Stimulated activated CD8-positive, alpha-beta memory T cell treated with anti-CD3 and anti-CD28 coated beads, Interleukin-7, amount 100 ng/mL, for 1 hour (primary cell): ENCODE results near the gene LRRC7.
"Not testable (repeated sequence)": the region's sequence is repeated elsewhere in the genome, so short reads cannot be mapped to it uniquely, and the experiment has no call there.

Source experiments
- DNase-seq, 2 donors: peaks; one replicate each; pipeline ENCODE4 v3.0.0-alpha.2; 2020; ENCODE audit warnings: low read depth in 2 of 2

The LRRC7 gene

GRCh38 chr1:69697340-69697739, 129.6 kb downstream of the LRRC7 start:
- DNase-seq: no peak

GRCh38 chr1:69700770-69701169, 133.0 kb downstream of the LRRC7 start:
- DNase-seq: no peak

- no peak for DNase-seq
These were observed 134.4 kb downstream of the LRRC7 start for GRCh38 chr1:69702085-69702484.

- DNase-seq: no peak
These were observed 138.8 kb downstream of the LRRC7 start for GRCh38 chr1:69706473-69706872.

- DNase-seq: no peak
These were observed 139.4 kb downstream of the LRRC7 start for GRCh38 chr1:69707103-69707502.

GRCh38 chr1:69710484-69711189, 142.9 kb downstream of the LRRC7 start:
- DNase-seq: no peak

GRCh38 chr1:69711190-69711930, 143.6 kb downstream of the LRRC7 start:
- DNase-seq: no peak

- DNase-seq: not testable (repeated sequence)
These were observed 150.1 kb downstream of the LRRC7 start for GRCh38 chr1:69717834-69718233.

- DNase-seq: no peak
These were observed 160.5 kb downstream of the LRRC7 start for GRCh38 chr1:69728206-69728605.

GRCh38 chr1:69733061-69733460, 165.3 kb downstream of the LRRC7 start:
- no peak for DNase-seq

GRCh38 chr1:69737527-69738185, 169.9 kb downstream of the LRRC7 start:
- DNase-seq: no peak

GRCh38 chr1:69738458-69739250, 170.9 kb downstream of the LRRC7 start:
- DNase-seq: no peak

GRCh38 chr1:69739251-69739605, 171.5 kb downstream of the LRRC7 start:
- DNase-seq: no peak

GRCh38 chr1:69743146-69743545, 175.4 kb downstream of the LRRC7 start:
- DNase-seq: no peak

- DNase-seq: no peak
These were observed 176.7 kb downstream of the LRRC7 start for GRCh38 chr1:69744381-69744780.

GRCh38 chr1:69747207-69747606, 179.5 kb downstream of the LRRC7 start:
- no peak for DNase-seq

- no peak for DNase-seq
These were observed 182.9 kb downstream of the LRRC7 start for GRCh38 chr1:69750638-69751037.

GRCh38 chr1:69752831-69753230, 185.1 kb downstream of the LRRC7 start:
- no peak for DNase-seq

GRCh38 chr1:69754521-69754920, 186.8 kb downstream of the LRRC7 start:
- no peak for DNase-seq

GRCh38 chr1:69755647-69756046, 187.9 kb downstream of the LRRC7 start:
- no peak for DNase-seq

- DNase-seq: no peak
These were observed 198.2 kb downstream of the LRRC7 start for GRCh38 chr1:69765951-69766350.
